HG03039 (cell line): Measurements from ENCODE around the gene CCDC121.
"Not testable (repeated sequence)": the region's sequence is repeated elsewhere in the genome, so short reads cannot be mapped to it uniquely, and the experiment has no call there.

Source experiments
- ATAC-seq: cut with Tn5 transposase; IDR thresholded peaks from one replicate; pipeline ENCODE4 v1.9.1; 2021; ENCODE audit warnings: mild to moderate bottlenecking, moderate library complexity; ENCODE audit not compliant: unreplicated experiment

The CCDC121 gene

GRCh38 chr2:27638037-27638637, 9.3 kb upstream of the CCDC121 start:
- no peak for ATAC-seq

GRCh38 chr2:27636766-27637165, 8.0 kb upstream of the CCDC121 start:
- ATAC-seq, result no peak

GRCh38 chr2:27634291-27634690, 5.5 kb upstream of the CCDC121 start:
- no peak for ATAC-seq

- ATAC-seq, result not testable (repeated sequence)
These were observed 1.4 kb upstream of the CCDC121 start for GRCh38 chr2:27630257-27630656.

GRCh38 chr2:27627963-27628766, 647 bp downstream of the CCDC121 start:
- no peak for ATAC-seq

GRCh38 chr2:27626921-27627320, 1.9 kb downstream of the CCDC121 start:
- ATAC-seq, result not testable (repeated sequence)

- ATAC-seq, result not testable (repeated sequence)
These were observed 2.5 kb downstream of the CCDC121 start for GRCh38 chr2:27626323-27626722.

GRCh38 chr2:27624943-27625342, 3.9 kb downstream of the CCDC121 start:
- no peak for ATAC-seq

- ATAC-seq, result no peak
These were observed 5.9 kb downstream of the CCDC121 start for GRCh38 chr2:27622921-27623384.

GRCh38 chr2:27621524-27621923, 7.3 kb downstream of the CCDC121 start:
- ATAC-seq, result no peak

- ATAC-seq, result no peak
These were observed 13.5 kb downstream of the CCDC121 start for GRCh38 chr2:27615316-27615715.

GRCh38 chr2:27613985-27614384, 14.8 kb downstream of the CCDC121 start:
- ATAC-seq, result no peak

- no peak for ATAC-seq
These were observed 22.2 kb downstream of the CCDC121 start for GRCh38 chr2:27606611-27607010.

GRCh38 chr2:27596627-27597026, 32.2 kb downstream of the CCDC121 start:
- ATAC-seq, result no peak

- not testable (repeated sequence) for ATAC-seq
These were observed 33.4 kb downstream of the CCDC121 start for GRCh38 chr2:27595412-27595811.

- ATAC-seq, result not testable (repeated sequence)
These were observed 34.6 kb downstream of the CCDC121 start for GRCh38 chr2:27594020-27594703.

GRCh38 chr2:27593240-27593639, 35.6 kb downstream of the CCDC121 start:
- no peak for ATAC-seq

- ATAC-seq, result no peak
These were observed 37.1 kb downstream of the CCDC121 start for GRCh38 chr2:27591745-27592144.

- no peak for ATAC-seq
These were observed 40.5 kb downstream of the CCDC121 start for GRCh38 chr2:27588308-27588707.

GRCh38 chr2:27587025-27587424, 41.8 kb downstream of the CCDC121 start:
- no peak for ATAC-seq

GRCh38 chr2:27584597-27584996, 44.2 kb downstream of the CCDC121 start:
- no peak for ATAC-seq
